Measurements from ENCODE around the gene JARID2.

The JARID2 gene

DNA sequence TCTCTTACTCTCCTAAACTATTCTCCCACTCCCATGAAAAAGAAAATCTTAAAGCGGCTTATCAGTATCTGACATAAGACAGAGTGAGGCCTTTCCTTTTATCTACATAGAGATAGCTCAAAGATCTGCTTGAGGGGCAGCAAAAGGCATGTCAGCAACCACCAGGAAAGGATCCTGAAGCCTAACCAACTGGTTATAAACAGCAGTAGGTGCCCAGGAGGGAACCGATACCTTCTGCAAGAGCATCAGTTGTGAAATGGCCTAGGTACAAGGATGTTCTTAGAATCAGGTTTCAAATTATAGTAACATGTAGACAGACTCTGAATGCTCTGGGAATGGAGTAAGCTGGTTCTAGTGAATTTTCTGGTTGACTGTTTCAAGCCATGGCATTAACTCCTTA, 21.4 kb downstream of the JARID2 start:
- Histone ChIP-seq H3K27me3 (ENCODE audit: control insufficient read depth in 1 of 2, insufficient read depth in 1 of 2, low read length in 2 of 2) (no peaks in the 10 kb centered on the region), H4K91ac (ENCODE audit: low read length) (no peak overlapping the region), H3K36me3 (ENCODE audit: control insufficient read depth in 1 of 2, insufficient read depth in 2 of 2, low read depth in 1 of 2, low read length in 2 of 2) (no peaks in the 10 kb centered on the region), H2BK12ac (ENCODE audit: low read length in 2 of 2) (no peak overlapping the region), H3K18ac (ENCODE audit: low read depth in 1 of 2, low read length in 2 of 2) (no peak overlapping the region), H4K8ac (ENCODE audit: low read length) (no peak overlapping the region), H3K4ac (ENCODE audit: low read depth in 1 of 2, low read length in 2 of 2) (no peak overlapping the region), H3K4me2 (ENCODE audit: low read length, poor library complexity, severe bottlenecking) (no peak overlapping the region), H3K14ac (ENCODE audit: low read length in 2 of 2) (no peak overlapping the region), H3K9me3 (ENCODE audit: control insufficient read depth, low read length) (no peaks in the 10 kb centered on the region), H3K4me3 (ENCODE audit: insufficient read depth in 1 of 2, low read depth in 1 of 2, low read length in 2 of 2) (no peak overlapping the region), H2AFZ (ENCODE audit: low read depth, low read length) (no peak overlapping the region), H3K27ac (ENCODE audit: low read length, poor library complexity, severe bottlenecking) (no peak overlapping the region), H3K23ac (ENCODE audit: low read length in 2 of 2) (no peak overlapping the region), H3K4me1 (ENCODE audit: control insufficient read depth, insufficient read depth, low read depth, low read length) (peaks cover 27% of the 10 kb centered on the region), H3K79me1 (replicated peaks; ENCODE audit: low read length, poor library complexity, severe bottlenecking) (peaks cover 16% of the 10 kb centered on the region), H3K9ac (ENCODE audit: low read length) (no peak overlapping the region), H2BK5ac (ENCODE audit: low read depth, low read length, poor library complexity, severe bottlenecking) (no peak overlapping the region), H2BK120ac (ENCODE audit: low read depth, low read length) (no peak overlapping the region), H2BK15ac (ENCODE audit: low read depth, poor library complexity, severe bottlenecking) (no peak overlapping the region), H2AK5ac (ENCODE audit: low read length, severe bottlenecking) (no peak overlapping the region)
- no peak for DNase-seq
- WGBS: 98% methylated on average over 2 of the region's 2 CpGs

DNA sequence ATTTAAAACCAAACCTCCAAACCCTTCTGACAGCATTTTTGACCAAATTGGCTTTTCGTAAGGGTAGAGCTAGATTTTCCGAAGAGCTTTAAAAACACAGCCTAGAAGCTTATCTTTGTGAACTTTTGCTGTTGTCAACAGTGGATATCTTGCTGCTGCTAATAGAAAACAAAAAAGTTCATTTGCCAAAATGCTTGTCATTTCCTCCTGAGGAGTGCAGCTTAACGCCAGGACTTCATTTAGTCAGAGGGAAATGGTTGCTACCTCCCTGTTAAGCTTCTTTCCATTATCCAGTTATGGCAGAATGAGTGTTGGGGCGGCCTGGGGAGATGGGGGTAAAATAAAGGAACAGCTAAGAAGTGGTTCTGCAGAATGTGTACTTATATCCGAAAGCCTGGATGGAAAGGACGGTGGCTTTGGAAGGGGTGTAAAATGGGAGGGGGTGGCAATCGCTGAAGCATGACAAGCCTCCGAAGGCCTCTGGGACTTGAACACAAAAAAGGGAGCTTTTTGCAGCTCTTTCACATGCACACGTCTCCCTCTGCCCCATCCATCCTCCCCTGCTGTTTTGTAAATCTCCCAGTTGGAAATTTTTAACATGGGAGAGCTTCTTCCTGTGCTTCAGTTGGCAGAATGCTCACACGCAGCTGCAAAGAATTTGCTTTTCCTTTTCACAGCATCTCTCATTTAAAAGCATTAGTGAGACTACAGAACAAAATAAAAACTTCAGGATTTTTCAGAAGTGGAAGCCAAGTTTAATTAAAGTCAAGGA, 22.5 kb downstream of the JARID2 start:
- WGBS: 33% methylated on average over 7 of the region's 10 CpGs
- no peak for DNase-seq

DNA sequence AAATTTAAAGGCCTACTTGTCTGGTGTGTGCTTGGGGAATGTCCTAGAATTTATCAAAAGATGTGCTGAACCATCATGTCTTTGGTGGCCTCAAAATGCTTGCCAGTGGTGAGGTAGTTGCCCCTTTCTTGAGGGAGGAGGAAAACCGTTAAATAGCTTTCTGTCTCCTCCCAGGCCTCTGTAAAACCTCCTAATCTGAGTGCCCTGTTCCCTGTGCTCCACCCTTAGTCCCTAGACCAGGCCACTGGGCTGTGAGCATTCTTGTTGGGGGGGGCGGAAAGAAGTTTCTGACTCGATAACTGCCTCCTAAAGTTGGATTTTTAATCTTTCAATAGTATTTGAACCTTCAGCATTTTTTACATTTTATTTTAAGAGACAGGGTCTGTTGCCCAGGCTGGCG, 23.1 kb downstream of the JARID2 start:
- Histone ChIP-seq H3K18ac (ENCODE audit: low read depth in 1 of 2, low read length in 2 of 2) (peak overlapping the region; percentile 18 to 28), H2BK15ac (ENCODE audit: low read depth, poor library complexity, severe bottlenecking) (no peak overlapping the region), H4K91ac (ENCODE audit: low read length) (no peak overlapping the region), H2BK12ac (ENCODE audit: low read length in 2 of 2) (no peak overlapping the region), H3K27ac (ENCODE audit: low read length, poor library complexity, severe bottlenecking) (peak overlapping the region; percentile 87), H3K23ac (ENCODE audit: low read length in 2 of 2) (no peak overlapping the region), H2AK5ac (ENCODE audit: low read length, severe bottlenecking) (no peak overlapping the region), H3K4ac (ENCODE audit: low read depth in 1 of 2, low read length in 2 of 2) (no peak overlapping the region), H3K36me3 (ENCODE audit: control insufficient read depth in 1 of 2, insufficient read depth in 2 of 2, low read depth in 1 of 2, low read length in 2 of 2) (no peaks in the 10 kb centered on the region), H3K27me3 (ENCODE audit: control insufficient read depth in 1 of 2, insufficient read depth in 1 of 2, low read length in 2 of 2) (no peaks in the 10 kb centered on the region), H3K79me1 (replicated peaks; ENCODE audit: low read length, poor library complexity, severe bottlenecking) (peaks cover 17% of the 10 kb centered on the region), H2BK5ac (ENCODE audit: low read depth, low read length, poor library complexity, severe bottlenecking) (peak overlapping the region; percentile 74), H3K4me1 (ENCODE audit: control insufficient read depth, insufficient read depth, low read depth, low read length) (peaks cover 24% of the 10 kb centered on the region), H3K14ac (ENCODE audit: low read length in 2 of 2) (no peak overlapping the region), H2BK120ac (ENCODE audit: low read depth, low read length) (no peak overlapping the region), H3K9me3 (ENCODE audit: control insufficient read depth, low read length) (no peaks in the 10 kb centered on the region), H3K4me2 (ENCODE audit: low read length, poor library complexity, severe bottlenecking) (peak overlapping the region; percentile 42), H3K9ac (ENCODE audit: low read length) (peak overlapping the region; percentile 76), H2AFZ (ENCODE audit: low read depth, low read length) (no peak overlapping the region), H3K4me3 (ENCODE audit: insufficient read depth in 1 of 2, low read depth in 1 of 2, low read length in 2 of 2) (peak overlapping the region in 1 of 2 experiments; percentile 66), H4K8ac (ENCODE audit: low read length) (no peak overlapping the region)
- 100% methylated on average over 1 of the region's 4 CpGs for WGBS
- no peak for DNase-seq

More for the DNA sequence above, 22.5 kb downstream of the JARID2 start:
- Histone ChIP-seq H2BK15ac (ENCODE audit: low read depth, poor library complexity, severe bottlenecking) (no peak overlapping the region), H3K9me3 (ENCODE audit: control insufficient read depth, low read length) (no peaks in the 10 kb centered on the region), H2BK5ac (ENCODE audit: low read depth, low read length, poor library complexity, severe bottlenecking) (no peak overlapping the region), H2AK5ac (ENCODE audit: low read length, severe bottlenecking) (no peak overlapping the region), H3K18ac (ENCODE audit: low read depth in 1 of 2, low read length in 2 of 2) (no peak overlapping the region), H3K23ac (ENCODE audit: low read length in 2 of 2) (no peak overlapping the region), H3K79me1 (replicated peaks; ENCODE audit: low read length, poor library complexity, severe bottlenecking) (peaks cover 18% of the 10 kb centered on the region), H4K91ac (ENCODE audit: low read length) (no peak overlapping the region), H2AFZ (ENCODE audit: low read depth, low read length) (no peak overlapping the region), H4K8ac (ENCODE audit: low read length) (no peak overlapping the region), H3K14ac (ENCODE audit: low read length in 2 of 2) (no peak overlapping the region), H3K4me1 (ENCODE audit: control insufficient read depth, insufficient read depth, low read depth, low read length) (peaks cover 24% of the 10 kb centered on the region), H2BK12ac (ENCODE audit: low read length in 2 of 2) (peak overlapping the region in 1 of 2 experiments; percentile 26), H3K4me3 (ENCODE audit: insufficient read depth in 1 of 2, low read depth in 1 of 2, low read length in 2 of 2) (peak overlapping the region in 1 of 2 experiments; percentile 66), H3K27ac (ENCODE audit: low read length, poor library complexity, severe bottlenecking) (peak overlapping the region; percentile 87), H3K36me3 (ENCODE audit: control insufficient read depth in 1 of 2, insufficient read depth in 2 of 2, low read depth in 1 of 2, low read length in 2 of 2) (no peaks in the 10 kb centered on the region), H3K4me2 (ENCODE audit: low read length, poor library complexity, severe bottlenecking) (peak overlapping the region; percentile 42), H3K27me3 (ENCODE audit: control insufficient read depth in 1 of 2, insufficient read depth in 1 of 2, low read length in 2 of 2) (no peaks in the 10 kb centered on the region), H3K4ac (ENCODE audit: low read depth in 1 of 2, low read length in 2 of 2) (no peak overlapping the region), H3K9ac (ENCODE audit: low read length) (peak overlapping the region; percentile 76), H2BK120ac (ENCODE audit: low read depth, low read length) (no peak overlapping the region)

DNA sequence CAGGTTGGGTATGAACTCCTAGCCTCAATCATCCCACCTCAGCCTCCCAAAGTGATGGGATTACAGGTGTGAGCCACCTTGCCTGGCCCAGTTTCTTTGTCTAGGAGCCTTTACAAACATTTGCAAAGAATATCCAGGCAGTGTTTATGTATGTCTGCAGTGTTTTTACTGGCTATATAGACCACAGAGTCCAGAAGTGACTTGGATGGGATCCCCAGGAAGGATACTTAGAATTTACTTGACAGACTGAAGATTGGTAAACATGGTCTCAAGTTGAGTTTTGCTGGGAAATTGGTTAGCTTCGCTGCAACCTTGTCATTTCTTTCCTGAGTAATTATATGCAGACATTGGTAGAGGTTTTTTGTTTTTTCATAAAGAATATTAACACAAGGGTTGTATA, 23.8 kb downstream of the JARID2 start:
- no peak overlapping the region for H3K27ac ChIP-seq (ENCODE audit: low read length, poor library complexity, severe bottlenecking)
- no peaks in the 10 kb centered on the region for H3K27me3 ChIP-seq (ENCODE audit: control insufficient read depth in 1 of 2, insufficient read depth in 1 of 2, low read length in 2 of 2)
- no peak overlapping the region for H2BK15ac ChIP-seq (ENCODE audit: low read depth, poor library complexity, severe bottlenecking)
- no peak overlapping the region for H2AK5ac ChIP-seq (ENCODE audit: low read length, severe bottlenecking)
- H3K79me1 ChIP-seq (replicated peaks; ENCODE audit: low read length, poor library complexity, severe bottlenecking): peaks cover 19% of the 10 kb centered on the region
- no peak overlapping the region for H4K91ac ChIP-seq (ENCODE audit: low read length)
- H3K36me3 ChIP-seq (ENCODE audit: control insufficient read depth in 1 of 2, insufficient read depth in 2 of 2, low read depth in 1 of 2, low read length in 2 of 2): no peaks in the 10 kb centered on the region
- no peak overlapping the region for H3K4ac ChIP-seq (ENCODE audit: low read depth in 1 of 2, low read length in 2 of 2)
- no peak overlapping the region for H4K8ac ChIP-seq (ENCODE audit: low read length)
- no peak overlapping the region for H3K4me2 ChIP-seq (ENCODE audit: low read length, poor library complexity, severe bottlenecking)
- H2AFZ ChIP-seq (ENCODE audit: low read depth, low read length): no peak overlapping the region
- H3K14ac ChIP-seq (ENCODE audit: low read length in 2 of 2): no peak overlapping the region
- H3K4me3 ChIP-seq (ENCODE audit: insufficient read depth in 1 of 2, low read depth in 1 of 2, low read length in 2 of 2): no peak overlapping the region
- no peak overlapping the region for H2BK5ac ChIP-seq (ENCODE audit: low read depth, low read length, poor library complexity, severe bottlenecking)
- peaks cover 24% of the 10 kb centered on the region for H3K4me1 ChIP-seq (ENCODE audit: control insufficient read depth, insufficient read depth, low read depth, low read length)
- H2BK120ac ChIP-seq (ENCODE audit: low read depth, low read length): no peak overlapping the region
- 57% methylated on average over 1 of the region's 1 CpG for WGBS
- H3K23ac ChIP-seq (ENCODE audit: low read length in 2 of 2): no peak overlapping the region
- no peak for DNase-seq
- peak overlapping the region; percentile 8 for H3K9ac ChIP-seq (ENCODE audit: low read length)
- H2BK12ac ChIP-seq (ENCODE audit: low read length in 2 of 2): no peak overlapping the region
- H3K9me3 ChIP-seq (ENCODE audit: control insufficient read depth, low read length): no peaks in the 10 kb centered on the region
- H3K18ac ChIP-seq (ENCODE audit: low read depth in 1 of 2, low read length in 2 of 2): no peak overlapping the region

Measured in mesenchymal stem cell (in vitro differentiated cells and primary cell).